HG03575 (cell line): ENCODE measurements around the gene GULP1.
"Not testable (repeated sequence)": the region's sequence is repeated elsewhere in the genome, so short reads cannot be mapped to it uniquely, and the experiment has no call there.

Experiments used
- ATAC-seq: cut with Tn5 transposase; IDR thresholded peaks from one replicate; pipeline ENCODE4 v1.9.1; 2021; ENCODE audit not compliant: unreplicated experiment, insufficient number of reproducible peaks, low FRiP score; ENCODE audit errors: extremely low read depth

The GULP1 gene

GRCh38 chr2:188606596-188606995, 314.9 kb downstream of the GULP1 start:
- ATAC-seq: not testable (repeated sequence)

GRCh38 chr2:188607501-188607900, 315.8 kb downstream of the GULP1 start:
- ATAC-seq: no peak

GRCh38 chr2:188609321-188610049, 317.8 kb downstream of the GULP1 start:
- ATAC-seq: no peak

GRCh38 chr2:188610050-188610444, 318.4 kb downstream of the GULP1 start:
- no peak for ATAC-seq

- ATAC-seq: no peak
Observed at GRCh38 chr2:188610827-188611226, 319.2 kb downstream of the GULP1 start.

- no peak for ATAC-seq
Observed at GRCh38 chr2:188619146-188619545, 327.5 kb downstream of the GULP1 start.

- ATAC-seq: no peak
Observed at GRCh38 chr2:188620916-188621315, 329.2 kb downstream of the GULP1 start.

GRCh38 chr2:188622601-188623260, 331.1 kb downstream of the GULP1 start:
- ATAC-seq: no peak

GRCh38 chr2:188623995-188624643, 332.4 kb downstream of the GULP1 start:
- no peak for ATAC-seq

GRCh38 chr2:188627471-188627870, 335.8 kb downstream of the GULP1 start:
- no peak for ATAC-seq

- no peak for ATAC-seq
Observed at GRCh38 chr2:188628989-188629752, 337.5 kb downstream of the GULP1 start.

GRCh38 chr2:188629753-188630527, 338.3 kb downstream of the GULP1 start:
- ATAC-seq: no peak

GRCh38 chr2:188631037-188631809, 339.5 kb downstream of the GULP1 start:
- ATAC-seq: no peak

- no peak for ATAC-seq
Observed at GRCh38 chr2:188634656-188635055, 343.0 kb downstream of the GULP1 start.
